Activated CD8-positive, alpha-beta memory T cell treated with anti-CD3 and anti-CD28 coated beads for 36 hours (primary cell): Measurements from ENCODE around the gene AREL1. TPM values are rescaled to one million over a fixed set of nuclear protein-coding genes. Genes with fewer than 3 reads are reported as not detected.

ENCODE experiments used
- CTCF ChIA-PET: fragments of 350-600 bp; sonication (Branson Sonifier 250); formaldehyde crosslinking; loops from one replicate; lab custom pipeline; 2021; ENCODE audit warnings: antibody characterized with exemption; lab: Charles Lee
- POLR2A ChIA-PET: fragments of 350-600 bp; sonication (Branson Sonifier 250); formaldehyde crosslinking; loops from one replicate; lab custom pipeline; 2021; ENCODE audit warnings: antibody characterized with exemption; lab: Charles Lee
- total RNA-seq, 2 experiments: library from RNA; stranded (reverse); gene quantifications; one replicate each; pipeline ENCODE4 v1.2.3, GENCODE V29; 2021

Gene AREL1
- total RNA-seq, 2 experiments from 2014 or later = 37.5 to 37.8 TPM

DNA sequence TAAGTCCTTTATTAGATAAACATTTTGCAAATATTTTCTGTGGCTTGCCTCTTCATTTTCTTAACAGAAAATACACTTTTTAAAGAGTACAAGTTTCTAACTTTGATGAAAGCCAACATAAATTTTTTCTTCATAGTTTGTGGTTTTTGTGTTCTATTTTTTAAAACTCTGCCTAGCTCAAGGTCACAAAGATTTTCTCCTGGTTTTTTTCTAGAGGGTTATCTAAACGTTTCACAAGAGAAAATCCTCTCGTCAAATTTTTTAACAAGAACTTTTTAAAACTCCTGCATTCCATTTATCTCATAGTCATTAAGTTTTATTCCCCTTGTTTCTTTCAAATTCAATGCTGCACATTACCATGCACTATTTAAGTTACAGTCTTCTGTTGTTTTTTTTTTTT is 8.2 kb downstream of the AREL1 start:
- CTCF ChIA-PET = interaction anchor here (0.7 kb wide), 1 partner anchor 15 kb away, joined by 3 read pairs; no protein-coding TSS in a partner anchor
- POLR2A ChIA-PET = no interaction called here

DNA sequence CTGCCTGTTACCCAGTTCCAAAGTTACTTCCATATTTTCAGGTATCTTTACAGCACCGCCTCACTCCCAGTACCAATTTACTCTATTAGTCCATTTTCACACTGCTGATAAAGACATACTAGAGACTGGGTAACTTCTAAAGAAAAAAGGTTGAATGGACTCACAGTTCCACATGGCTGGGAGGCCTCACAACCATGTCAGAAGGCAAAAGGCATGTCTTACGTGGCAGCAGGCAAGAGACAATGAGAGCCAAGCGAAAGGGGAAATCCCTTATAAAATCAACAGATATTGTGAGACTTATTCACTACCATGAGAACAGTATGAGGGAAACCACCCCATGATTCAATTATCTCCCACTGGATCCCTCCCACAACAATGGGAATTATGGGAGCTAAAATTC is 9.8 kb downstream of the AREL1 start:
- ChIA-PET CTCF (no interaction called here), POLR2A (no interaction called here)

DNA sequence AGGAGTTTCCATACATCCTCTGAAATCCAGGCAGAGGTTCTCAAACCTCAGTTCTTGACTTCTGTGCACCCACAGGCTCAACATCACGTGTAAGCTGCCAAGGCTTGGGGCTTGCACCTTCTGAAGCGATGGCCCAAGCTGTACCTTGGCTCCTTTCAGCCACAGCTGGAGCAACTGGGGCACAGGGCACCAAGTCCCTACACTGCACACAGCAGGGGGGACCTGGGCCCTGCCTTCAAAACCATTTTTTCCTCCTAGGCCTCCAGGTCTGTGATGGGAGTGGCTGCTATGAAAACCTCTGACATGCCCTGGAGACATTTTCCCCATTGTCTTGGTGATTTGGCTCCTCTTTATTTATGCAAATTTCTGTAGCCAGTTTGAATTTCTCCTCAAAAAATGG is 10.6 kb downstream of the AREL1 start:
- ChIA-PET CTCF (no interaction called here), POLR2A (no interaction called here)

DNA sequence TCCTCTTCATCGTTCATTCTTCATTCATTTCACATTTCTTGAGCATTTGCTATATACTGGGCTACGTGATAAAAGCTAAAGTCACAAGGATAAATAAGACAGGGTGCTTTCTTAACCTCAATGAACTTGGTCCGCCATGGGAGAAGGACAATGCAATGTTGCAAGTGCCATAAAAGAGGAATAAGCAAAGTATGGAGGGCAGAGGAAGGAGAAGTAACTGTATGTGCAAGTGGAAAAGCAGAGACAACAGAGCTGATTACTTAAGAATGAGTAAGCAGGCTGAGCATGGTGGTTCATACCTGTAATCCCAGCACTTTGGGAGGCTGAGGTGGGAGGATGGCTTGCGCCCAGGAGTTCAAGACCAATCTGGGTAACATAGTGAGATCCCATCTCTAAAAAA is 14.4 kb downstream of the AREL1 start:
- ChIA-PET POLR2A (no interaction called here), CTCF (no interaction called here)

DNA sequence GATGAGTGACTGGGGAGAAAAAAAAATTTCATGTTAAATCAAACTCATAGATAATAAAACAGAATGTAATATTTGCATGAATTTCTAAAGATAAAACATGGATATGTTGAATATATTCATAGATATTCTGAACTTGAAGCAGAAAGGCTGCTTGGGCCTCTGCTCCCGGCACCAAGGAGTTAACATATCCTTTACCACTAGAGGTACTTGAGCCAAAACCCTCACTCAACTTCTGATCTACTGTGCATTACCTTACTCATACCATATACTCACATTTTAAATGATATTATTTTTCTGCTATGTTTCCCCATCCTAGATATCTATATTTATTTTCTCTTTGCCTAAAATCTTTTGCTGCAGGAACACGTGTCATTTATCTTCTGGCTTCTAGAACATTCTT is 14.9 kb downstream of the AREL1 start:
- ChIA-PET POLR2A (no interaction called here), CTCF (no interaction called here)

DNA sequence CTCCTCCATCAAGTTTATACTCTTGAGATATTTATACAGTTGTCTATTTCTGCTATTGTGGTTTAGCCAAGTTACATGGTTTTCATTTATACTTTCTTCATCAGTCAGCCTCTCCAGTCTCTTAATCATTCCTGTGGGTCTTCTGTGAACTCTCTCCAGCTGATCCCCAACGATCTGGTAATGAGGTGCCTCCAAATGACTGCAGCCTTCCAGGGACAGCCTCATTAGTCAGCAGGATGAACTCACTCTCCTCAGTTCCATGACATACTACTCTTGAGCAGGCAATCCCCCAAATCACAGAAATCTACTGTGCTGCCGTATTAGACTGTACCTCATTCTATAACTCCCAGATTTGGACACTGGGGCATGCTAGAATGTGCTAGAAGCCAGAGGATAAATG is 15.3 kb downstream of the AREL1 start:
- POLR2A ChIA-PET = no interaction called here
- CTCF ChIA-PET = no interaction called here

DNA sequence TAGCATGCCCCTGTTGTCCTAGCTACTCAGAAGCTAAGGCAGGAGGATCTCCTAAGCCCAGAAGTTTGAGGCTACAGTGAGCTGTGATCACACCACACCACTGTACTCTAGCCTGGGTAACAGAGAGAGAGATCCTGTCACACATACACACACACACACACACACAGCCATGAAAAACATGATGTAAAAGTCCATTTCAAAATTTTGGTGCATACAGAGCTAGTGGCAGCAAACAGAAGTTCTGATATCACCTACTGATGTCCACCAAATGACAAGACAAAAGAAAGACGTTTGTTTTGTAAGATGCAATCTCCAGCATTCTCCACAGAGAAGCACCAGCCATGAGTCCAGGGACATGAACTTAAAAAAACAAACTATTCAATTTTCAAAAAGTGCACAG is 15.9 kb downstream of the AREL1 start:
- POLR2A ChIA-PET = no interaction called here
- CTCF ChIA-PET = no interaction called here

DNA sequence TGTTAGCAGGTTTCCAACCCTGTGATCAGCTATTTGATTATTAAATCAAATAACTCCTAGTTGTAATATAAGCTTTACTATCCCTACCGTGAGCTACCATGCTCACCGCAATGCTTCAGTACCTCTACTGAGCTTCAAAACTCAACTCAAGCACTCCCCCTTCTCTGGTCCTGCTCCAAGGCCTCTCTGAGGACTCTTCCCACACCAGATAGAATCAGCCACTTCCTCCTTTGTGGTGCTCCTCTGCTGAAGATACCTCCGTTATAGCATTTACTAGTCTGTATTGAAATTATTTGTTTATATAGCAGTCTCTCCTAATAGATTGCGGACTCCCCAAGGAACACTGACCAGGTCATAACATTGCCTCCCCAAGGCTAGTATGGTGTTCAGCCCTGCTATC is 17.5 kb downstream of the AREL1 start:
- CTCF ChIA-PET = no interaction called here
- POLR2A ChIA-PET = no interaction called here

DNA sequence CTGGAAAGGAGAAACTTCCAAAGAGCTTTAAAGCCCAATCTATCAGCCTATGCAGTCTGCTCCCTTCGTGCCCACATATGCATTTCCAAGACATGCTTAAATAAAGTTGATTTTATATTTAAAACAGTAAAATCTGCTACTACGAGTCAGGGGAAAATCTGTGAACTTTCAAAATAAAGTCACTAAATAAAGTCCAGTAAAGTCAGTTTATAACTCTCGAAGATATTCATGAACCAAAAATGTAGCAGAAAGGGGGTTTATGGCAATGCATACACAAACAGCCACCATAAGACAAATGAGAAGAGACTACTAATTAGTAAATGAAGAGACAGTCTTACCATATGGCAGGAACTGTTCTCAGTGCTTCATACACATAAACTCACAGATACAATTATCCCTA is 19.7 kb downstream of the AREL1 start:
- ChIA-PET POLR2A (no interaction called here), CTCF (no interaction called here)

DNA sequence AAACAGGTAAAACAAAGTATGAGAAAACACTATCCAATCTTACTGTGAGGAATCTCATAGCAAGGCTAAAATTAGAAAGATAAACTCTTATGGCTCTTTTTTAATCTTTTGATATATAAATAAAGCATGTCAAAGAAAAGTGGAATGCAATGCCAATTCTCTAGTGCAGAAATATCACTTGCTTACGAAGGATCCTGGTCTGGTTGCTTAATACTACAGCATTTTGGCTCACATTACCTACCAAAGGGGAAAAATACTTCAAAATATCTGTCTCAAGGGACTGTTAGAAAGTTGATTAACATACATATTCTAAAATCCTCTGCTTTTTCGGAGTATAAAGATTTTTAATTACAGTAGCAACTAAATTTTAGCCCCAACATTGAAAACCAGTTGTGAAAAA is 21.4 kb downstream of the AREL1 start:
- ChIA-PET POLR2A (interaction anchor here (0.6 kb wide), 1 partner anchor 64 kb away, joined by 3 read pairs; no protein-coding TSS in a partner anchor), CTCF (interaction anchor here (0.6 kb wide), 1 partner anchor 914 kb away, joined by 3 read pairs; no protein-coding TSS in a partner anchor)

DNA sequence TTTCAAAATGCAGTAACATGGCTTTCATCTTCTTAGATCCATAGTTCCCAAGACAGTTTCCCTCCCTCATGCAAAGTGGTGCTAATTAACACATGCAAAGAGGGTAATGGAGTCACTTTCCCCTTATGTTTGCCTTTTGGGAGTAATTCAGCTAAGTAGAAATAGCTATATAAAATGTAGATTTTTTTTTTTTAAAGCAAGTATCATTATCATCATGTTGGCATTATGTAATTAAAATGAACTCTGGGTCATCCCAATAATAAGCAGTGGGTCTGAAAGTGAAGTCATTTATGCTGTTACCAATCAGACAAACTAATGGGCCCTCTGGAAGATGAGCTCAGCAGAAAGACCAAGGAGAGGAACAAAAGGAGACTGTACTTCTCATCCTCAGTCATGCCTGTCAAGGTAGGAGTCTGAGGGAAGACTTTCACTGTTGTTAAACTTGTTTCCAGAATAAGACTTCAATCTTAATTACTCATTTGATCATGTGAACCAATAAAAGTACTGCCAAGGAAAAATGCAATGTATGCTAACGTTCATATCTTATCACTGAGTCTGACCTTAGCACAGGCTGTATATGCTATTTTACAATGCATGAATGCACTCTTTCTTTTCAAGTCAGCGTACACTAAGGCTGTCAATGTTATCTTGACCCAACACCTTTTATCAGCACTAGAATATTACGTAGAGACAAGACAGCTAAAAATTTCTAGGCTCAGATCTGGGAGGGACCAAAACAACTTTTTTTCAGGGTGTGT is 26.8 kb downstream of the AREL1 start:
- POLR2A ChIA-PET = no interaction called here
- CTCF ChIA-PET = interaction anchor here (0.5 kb wide), 1 partner anchor 617 kb away, joined by 4 read pairs; no protein-coding TSS in a partner anchor

DNA sequence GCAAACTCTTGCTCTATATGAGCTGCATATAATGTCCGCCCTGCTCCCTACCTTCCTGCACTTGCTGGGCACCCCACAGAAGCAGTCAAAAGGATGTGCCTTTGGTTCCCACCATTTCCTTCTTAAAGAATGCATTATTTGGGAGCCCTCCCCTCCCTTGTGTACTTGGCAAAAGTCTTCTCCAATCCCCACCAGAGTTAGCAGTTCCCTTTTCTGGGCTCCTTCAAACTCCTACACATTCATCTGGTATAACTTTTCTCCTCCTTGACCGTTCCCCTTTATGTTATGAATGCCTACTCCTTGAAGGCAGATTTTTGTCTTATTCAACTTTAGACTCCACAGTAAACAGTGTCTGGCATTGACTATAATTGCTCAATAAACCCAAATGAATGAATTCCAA is 27.8 kb downstream of the AREL1 start:
- CTCF ChIA-PET = no interaction called here
- POLR2A ChIA-PET = no interaction called here

DNA sequence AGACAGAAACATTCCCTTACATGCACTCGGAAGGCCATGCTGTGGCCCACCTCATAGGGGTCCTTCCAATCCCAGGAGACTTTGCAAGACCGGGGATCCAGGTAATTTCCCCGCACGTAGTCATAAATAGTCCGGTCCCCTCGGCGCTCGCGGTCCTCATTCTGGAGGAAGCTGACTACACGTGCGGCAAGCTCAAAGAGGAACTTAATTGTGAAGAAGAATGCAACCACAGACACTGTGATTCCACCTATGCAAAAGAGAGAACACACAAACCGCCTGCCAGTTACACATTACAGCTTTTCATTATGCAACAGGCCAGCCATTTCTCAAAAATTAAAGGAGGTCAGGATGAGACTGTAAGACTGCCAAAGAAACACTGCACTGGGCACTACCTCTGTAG is 28.4 kb downstream of the AREL1 start:
- CTCF ChIA-PET = no interaction called here
- POLR2A ChIA-PET = no interaction called here

DNA sequence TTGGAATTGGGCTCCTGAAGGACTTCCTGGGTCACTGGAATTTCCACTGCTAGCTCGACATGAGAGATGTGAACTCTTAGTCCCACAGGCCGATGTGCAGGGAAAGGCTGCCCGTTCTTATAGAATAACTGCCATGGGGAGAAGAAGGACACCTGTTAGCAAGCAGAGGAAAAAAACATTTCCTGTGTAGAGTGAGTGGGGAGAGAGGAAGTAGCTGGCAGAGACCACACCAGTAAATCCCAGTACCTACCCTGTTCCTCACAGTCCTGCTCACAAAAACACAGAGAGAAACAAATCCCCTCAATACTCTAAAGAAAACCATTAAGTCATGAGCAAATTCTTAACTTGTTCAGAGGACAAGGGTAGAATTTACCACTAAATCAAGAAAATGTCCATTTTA is 29.5 kb downstream of the AREL1 start:
- ChIA-PET CTCF (interaction anchor here (1.2 kb wide), 1 partner anchor 72 kb away, joined by 3 read pairs; the partner anchor contains the start of gene LTBP2), POLR2A (no interaction called here)

DNA sequence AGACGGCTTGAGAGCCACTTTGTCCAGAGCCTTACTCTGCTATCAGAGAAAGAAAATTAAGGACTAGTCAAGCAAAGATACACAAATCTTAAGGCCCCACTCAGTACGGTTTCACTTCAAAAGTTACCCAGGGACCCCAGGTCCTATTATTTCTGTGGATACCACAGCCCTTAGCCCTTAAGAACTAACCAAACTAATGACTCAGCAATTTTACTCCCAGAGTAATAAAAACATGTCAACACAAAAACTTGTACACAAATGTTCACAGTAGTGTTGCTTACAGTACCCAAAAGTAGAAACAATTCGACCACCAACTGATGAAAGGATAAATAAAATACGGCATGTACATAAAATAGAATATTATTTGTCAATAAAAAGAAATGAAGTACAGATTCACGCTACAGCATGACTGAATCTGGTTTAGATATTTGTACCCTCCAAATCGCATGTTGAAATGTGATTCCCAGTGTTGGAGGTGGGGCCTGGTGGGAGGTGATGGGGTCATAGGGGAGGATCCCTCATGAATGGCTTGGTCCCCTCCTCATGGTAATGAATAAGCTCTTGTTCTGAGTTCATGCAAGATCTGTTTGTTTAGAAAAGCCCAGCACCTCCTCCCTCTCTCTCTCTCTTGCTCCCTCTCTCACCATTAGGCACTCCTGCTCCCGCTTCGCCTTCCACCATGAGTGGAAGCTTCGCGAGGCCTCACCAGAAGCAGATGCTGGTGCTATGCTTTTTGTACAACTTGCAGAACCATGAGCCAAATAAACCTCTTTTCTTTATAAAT is 30.5 kb downstream of the AREL1 start:
- POLR2A ChIA-PET = no interaction called here
- CTCF ChIA-PET = interaction anchor here (1.2 kb wide), 1 partner anchor 71 kb away, joined by 3 read pairs; the partner anchor contains the start of gene LTBP2

DNA sequence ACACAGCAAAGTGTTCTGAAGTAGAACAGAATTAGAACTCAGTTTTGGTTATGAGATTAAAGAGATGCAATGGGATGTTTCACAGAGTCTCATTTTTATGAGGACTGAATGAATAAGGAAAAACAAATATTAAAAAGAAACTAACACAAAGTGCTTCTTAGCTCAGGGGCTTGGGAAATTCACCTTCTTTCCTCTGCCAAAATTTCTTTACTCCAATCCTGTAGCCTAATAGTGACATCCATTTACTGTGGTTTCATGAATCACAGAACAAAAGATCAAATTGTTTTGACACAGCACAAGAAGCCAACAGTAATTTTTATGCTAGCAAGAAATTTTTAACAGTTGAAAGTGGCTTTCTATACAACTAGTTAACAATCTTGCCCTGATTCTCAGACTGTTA is 37.7 kb downstream of the AREL1 start:
- CTCF ChIA-PET = no interaction called here
- POLR2A ChIA-PET = no interaction called here

DNA sequence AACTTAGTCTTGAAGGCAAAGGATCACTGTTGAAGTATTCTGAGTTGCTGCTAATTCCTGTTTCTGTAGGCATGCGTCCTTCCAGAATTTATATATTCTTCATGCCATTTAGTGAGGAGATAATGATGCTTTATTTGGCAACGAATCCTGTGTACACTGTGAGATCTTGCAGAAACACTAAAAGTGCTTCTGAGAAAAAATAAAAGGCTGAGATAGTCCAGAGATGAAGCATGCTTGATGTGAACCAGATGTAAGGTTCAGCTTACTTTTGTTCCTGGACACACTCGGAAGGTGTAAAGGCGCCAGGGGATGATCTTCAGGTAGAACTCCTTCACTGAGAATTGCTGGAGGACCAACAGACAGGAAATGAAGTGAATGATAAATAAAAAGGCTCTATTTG is 39.1 kb downstream of the AREL1 start:
- ChIA-PET CTCF (no interaction called here), POLR2A (no interaction called here)

DNA sequence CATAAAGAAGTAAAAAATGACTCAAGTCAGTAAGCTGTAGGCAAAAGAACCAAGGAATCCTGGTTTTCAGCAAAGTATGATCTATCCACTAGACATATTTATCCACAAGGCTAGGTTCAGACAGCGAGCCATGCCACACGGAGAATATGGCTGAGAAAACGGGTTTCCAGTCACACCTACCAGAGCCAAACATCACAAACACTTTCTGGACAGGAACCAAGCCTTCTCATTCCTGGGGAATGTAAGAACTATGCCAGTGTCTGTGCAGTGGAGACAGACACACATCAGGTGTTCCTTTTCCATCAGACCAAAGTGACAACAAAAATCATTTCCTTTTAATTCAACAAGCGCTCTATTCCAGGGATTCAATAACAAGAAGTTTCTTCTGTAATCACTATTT is 41.1 kb downstream of the AREL1 start:
- POLR2A ChIA-PET = no interaction called here
- CTCF ChIA-PET = no interaction called here

DNA sequence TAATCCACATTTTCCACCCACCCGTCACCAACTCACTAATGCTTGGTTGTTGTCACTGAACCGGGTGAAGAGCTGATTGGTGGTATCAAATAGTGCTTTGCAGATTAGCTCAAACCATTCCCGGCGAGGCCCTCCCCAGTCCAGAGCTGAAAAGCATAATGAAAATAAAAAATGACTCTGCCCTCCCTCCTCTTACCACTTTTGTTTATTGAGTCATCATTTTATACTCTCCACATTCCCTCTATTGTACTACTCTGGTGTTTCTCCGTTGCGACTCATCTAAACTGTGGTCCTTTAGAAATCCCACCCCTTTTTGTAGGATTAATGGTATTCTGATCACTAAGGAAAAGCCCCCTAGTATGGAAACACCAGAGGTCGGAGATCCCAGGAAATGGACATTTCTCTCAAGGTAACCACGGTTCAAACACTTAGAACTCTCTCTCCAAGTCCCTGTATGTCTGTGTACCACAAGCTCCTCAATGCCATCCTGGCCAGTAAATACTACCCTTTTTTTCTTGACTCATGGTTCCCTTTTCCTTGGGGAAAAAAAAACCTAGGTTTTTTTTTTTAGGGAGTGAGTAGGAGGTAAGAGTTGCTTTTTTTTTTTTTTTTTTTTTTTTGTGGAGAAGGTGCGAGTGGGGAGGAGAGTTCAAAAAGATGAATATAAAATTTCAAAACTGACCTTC is 42.0 kb downstream of the AREL1 start:
- POLR2A ChIA-PET = interaction anchor here (0.7 kb wide), 1 partner anchor 127 kb away, joined by 3 read pairs; no protein-coding TSS in a partner anchor

DNA sequence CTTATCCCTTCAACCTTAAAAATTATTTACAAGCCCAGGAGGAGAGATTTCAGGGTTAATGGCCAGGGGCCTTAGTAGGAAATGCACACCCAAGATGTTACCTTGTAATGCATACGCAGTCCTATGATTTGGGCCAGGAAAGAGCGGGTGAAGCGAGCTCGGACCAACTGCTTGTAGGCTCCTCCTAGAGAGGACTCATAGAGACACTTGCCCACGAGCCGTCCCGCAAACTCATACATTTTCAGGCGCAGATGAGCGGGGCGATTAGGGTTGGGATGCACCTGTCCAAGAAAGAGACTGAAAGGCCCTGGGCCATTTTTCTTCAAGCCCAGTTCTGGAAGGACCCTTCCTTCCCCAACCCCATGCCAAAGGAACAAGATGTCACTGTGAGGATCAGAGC is 43.0 kb downstream of the AREL1 start:
- CTCF ChIA-PET = no interaction called here
- POLR2A ChIA-PET = no interaction called here

More for the DNA sequence above, 42.0 kb downstream of the AREL1 start:
- CTCF ChIA-PET = interaction anchor here (0.6 to 0.7 kb wide), 2 partner anchors 22 to 108 kb away, joined by 3 read pairs; no protein-coding TSS in a partner anchor
